Neuronal stem cell (in vitro differentiated cells): ENCODE measurements around the gene NMRAL1.

Experiments used
- DNase-seq: peaks from one replicate; pipeline ENCODE4 v3.0.0-alpha.2; 2013; ENCODE audit warnings: low spot score
- H2AFZ ChIP-seq: one replicate; pipeline ENCODE4 v1.6.1; 2013; ENCODE audit warnings: mild to moderate bottlenecking, low read length, inconsistent platforms
- H2AK5ac ChIP-seq: 2 replicates; pipeline ENCODE4 v1.6.1; 2013; ENCODE audit warnings: low read depth, mild to moderate bottlenecking, inconsistent platforms, low read length, moderate library complexity, mixed read lengths
- H2BK120ac ChIP-seq: 2 replicates; pipeline ENCODE4 v1.6.1; 2013; ENCODE audit warnings: low read depth, mild to moderate bottlenecking, inconsistent platforms, low read length, moderate library complexity, mixed read lengths
- H2BK12ac ChIP-seq: one replicate; pipeline ENCODE4 v1.6.1; 2013; ENCODE audit warnings: low read length, inconsistent platforms
- H2BK15ac ChIP-seq: 2 replicates; pipeline ENCODE4 v1.6.1; 2013; ENCODE audit warnings: mild to moderate bottlenecking, low read length, inconsistent platforms, mixed read lengths
- H2BK5ac ChIP-seq: one replicate; pipeline ENCODE4 v1.6.1; 2013; ENCODE audit warnings: inconsistent platforms, mild to moderate bottlenecking, low read length, moderate library complexity
- H3K14ac ChIP-seq: one replicate; pipeline ENCODE4 v1.6.1; 2013; ENCODE audit warnings: low read length, inconsistent platforms
- H3K18ac ChIP-seq: 2 replicates; pipeline ENCODE4 v1.6.1; 2013; ENCODE audit warnings: low read length, inconsistent platforms
- H3K23ac ChIP-seq: 2 replicates; pipeline ENCODE4 v1.6.1; 2013; ENCODE audit warnings: low read depth, mild to moderate bottlenecking, mixed read lengths, low read length, inconsistent platforms; ENCODE audit not compliant: poor library complexity
- H3K27ac ChIP-seq: replicated peaks from 3 replicates; pipeline ENCODE4 v1.5.1; 2013; ENCODE audit warnings: low read length, inconsistent platforms
- H3K27me3 ChIP-seq, 3 experiments: 2 replicates each; pipeline ENCODE4 v1.6.1; 2013; ENCODE audit warnings: low read length in 3 of 3, mild to moderate bottlenecking in 2 of 3, inconsistent platforms in 1 of 3, low read depth in 1 of 3, mixed read lengths in 1 of 3, moderate library complexity in 1 of 3; ENCODE audit not compliant: control insufficient read depth in 3 of 3, insufficient read depth in 3 of 3
- H3K36me3 ChIP-seq, 2 donors: replicated peaks in 1 of 2; 2 replicates each; pipeline ENCODE4 v1.6.1; 2013; ENCODE audit warnings: low read length in 2 of 2; ENCODE audit not compliant: control insufficient read depth in 2 of 2, insufficient read depth in 2 of 2
- H3K4ac ChIP-seq: 2 replicates; pipeline ENCODE4 v1.6.1; 2013; ENCODE audit warnings: inconsistent platforms, mild to moderate bottlenecking, low read length, moderate library complexity
- H3K4me1 ChIP-seq, 2 donors: 1 replicate in 1 of 2; 2 replicates in 1 of 2; pipeline ENCODE4 v1.6.1; 2013; ENCODE audit warnings: low read length in 2 of 2, low read depth in 1 of 2; ENCODE audit not compliant: control insufficient read depth in 2 of 2, insufficient read depth in 1 of 2
- H3K4me2 ChIP-seq: one replicate; pipeline ENCODE4 v1.6.1; 2013; ENCODE audit warnings: mild to moderate bottlenecking, low read length, inconsistent platforms; ENCODE audit not compliant: insufficient read depth, poor library complexity, severe bottlenecking
- H3K4me3 ChIP-seq, 2 donors: 2 replicates each; pipeline ENCODE4 v1.5.1; 2013; ENCODE audit warnings: low read length in 2 of 2, mild to moderate bottlenecking in 2 of 2, inconsistent platforms in 1 of 2, moderate library complexity in 1 of 2
- H3K79me1 ChIP-seq: one replicate; pipeline ENCODE4 v1.6.1; 2013; ENCODE audit warnings: low read depth, mild to moderate bottlenecking, inconsistent platforms, low read length, moderate library complexity
- H3K9ac ChIP-seq: one replicate; pipeline ENCODE4 v1.6.1; 2013; ENCODE audit warnings: mild to moderate bottlenecking, low read depth, low read length, inconsistent platforms; ENCODE audit not compliant: poor library complexity
- H3K9me3 ChIP-seq, 2 donors: replicated peaks in 1 of 2; 2 replicates each; pipeline versions ENCODE3 to v1.6.1; 2013; ENCODE audit warnings: low read length in 2 of 2, mild to moderate bottlenecking in 2 of 2, inconsistent platforms in 1 of 2, low read depth in 1 of 2, mixed read lengths in 1 of 2, moderate library complexity in 1 of 2; ENCODE audit not compliant: control insufficient read depth in 2 of 2, insufficient read depth in 1 of 2
- H4K8ac ChIP-seq: one replicate; pipeline ENCODE4 v1.6.1; 2013; ENCODE audit warnings: low read depth, mild to moderate bottlenecking, inconsistent platforms, low read length, moderate library complexity
- H4K91ac ChIP-seq: one replicate; pipeline ENCODE4 v1.6.1; 2013; ENCODE audit warnings: low read length, low read depth, mild to moderate bottlenecking, inconsistent platforms; ENCODE audit not compliant: poor library complexity
- WGBS, 2 donors: extraction: QIAGEN DNeasy Blood & Tissue Kit; methylation state at CpG; one replicate each; pipeline ENCODE4 v1.1.7; 2013; ENCODE audit warnings: missing lambda C conversion rate in 2 of 2, mixed read lengths in 1 of 2; ENCODE audit not compliant: insufficient read length in 2 of 2, insufficient replicate concordance in 1 of 2; ENCODE audit errors: extremely low coverage in 2 of 2; 5-methylcytosine and 5-hydroxymethylcytosine counted together

The NMRAL1 gene

DNA sequence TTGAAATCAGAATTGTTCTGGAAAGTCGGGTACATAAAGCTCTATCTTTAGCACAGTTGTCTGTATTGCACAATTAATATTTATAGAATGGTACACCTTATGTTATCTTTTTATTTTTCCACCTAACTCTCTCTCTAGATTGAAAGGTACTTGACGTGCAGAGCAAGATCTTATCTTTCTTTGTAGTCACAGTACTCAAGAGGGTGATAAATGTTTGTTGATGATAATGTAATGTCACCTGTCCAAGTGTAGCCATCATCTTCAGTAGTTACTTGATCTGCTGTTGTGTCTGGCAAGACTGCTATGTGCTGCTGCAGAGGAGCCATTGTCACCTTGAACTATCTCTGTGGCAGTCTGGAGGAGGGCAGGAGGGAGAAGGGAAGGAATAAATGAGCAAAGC lies 7.1 kb upstream of the NMRAL1 start:
- H2AFZ ChIP-seq, result no peak overlapping the region
- no peak overlapping the region for H3K14ac ChIP-seq
- no peak overlapping the region for H2BK12ac ChIP-seq
- H3K79me1 ChIP-seq, result no peaks in the 10 kb centered on the region
- WGBS, 2 donors, result no CpG with 5 or more reads among the region's 2 CpGs
- no peak overlapping the region for H3K9ac ChIP-seq
- H4K91ac ChIP-seq, result no peak overlapping the region
- DNase-seq, result no peak
- no peak overlapping the region for H3K18ac ChIP-seq
- no peak overlapping the region for H2BK15ac ChIP-seq
- no peak overlapping the region for H3K4me3 ChIP-seq
- peaks cover 0 to 2% (median 0%) of the 10 kb centered on the region in 3 experiments for H3K27me3 ChIP-seq
- H3K36me3 ChIP-seq, result peaks cover 0 to 13% of the 10 kb centered on the region in 2 donors
- H3K4ac ChIP-seq, result no peak overlapping the region
- no peak overlapping the region for H3K27ac ChIP-seq
- peaks cover 3 to 4% of the 10 kb centered on the region in 2 donors for H3K4me1 ChIP-seq
- no peak overlapping the region for H2BK5ac ChIP-seq
- H3K23ac ChIP-seq, result no peak overlapping the region
- H2BK120ac ChIP-seq, result no peak overlapping the region
- no peaks in the 10 kb centered on the region for H3K9me3 ChIP-seq
- no peak overlapping the region for H2AK5ac ChIP-seq
- H4K8ac ChIP-seq, result no peak overlapping the region
- no peak overlapping the region for H3K4me2 ChIP-seq

DNA sequence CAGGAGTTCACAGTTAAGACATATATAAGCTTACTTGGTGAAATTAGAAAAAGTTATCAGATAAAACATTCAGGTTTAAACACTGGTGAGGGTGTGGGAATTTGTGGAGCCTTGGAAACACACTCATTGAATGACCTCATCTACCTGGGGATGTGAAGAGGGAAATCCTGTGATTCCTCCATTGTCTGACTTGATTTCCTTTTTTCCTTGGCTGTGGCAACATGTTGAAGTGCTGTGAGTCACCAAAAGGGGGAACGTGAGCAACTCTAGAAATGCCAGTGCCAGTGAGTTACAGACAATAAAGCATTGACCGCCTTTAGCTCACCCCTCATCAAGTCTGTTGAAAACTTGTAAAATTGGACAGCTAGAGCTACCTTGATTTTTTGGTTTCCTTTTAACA lies 3.5 kb upstream of the NMRAL1 start:
- Histone ChIP-seq H3K4me3 (no peak overlapping the region), H4K91ac (no peak overlapping the region), H4K8ac (no peak overlapping the region), H3K9ac (no peak overlapping the region), H2AFZ (no peak overlapping the region), H3K4ac (no peak overlapping the region), H3K23ac (no peak overlapping the region), H3K14ac (no peak overlapping the region), H3K27me3 (peaks cover 0 to 5% (median 0%) of the 10 kb centered on the region in 3 experiments), H2BK120ac (no peak overlapping the region), H3K36me3 (no peaks in the 10 kb centered on the region), H3K79me1 (peaks cover 5% of the 10 kb centered on the region), H2BK15ac (no peak overlapping the region), H2BK5ac (no peak overlapping the region), H3K18ac (no peak overlapping the region), H3K27ac (no peak overlapping the region), H2BK12ac (no peak overlapping the region), H2AK5ac (no peak overlapping the region), H3K4me1 (peaks cover 3 to 7% of the 10 kb centered on the region in 2 donors), H3K9me3 (peaks cover 4 to 9% of the 10 kb centered on the region in 2 donors), H3K4me2 (no peak overlapping the region)
- WGBS, 2 donors, result no CpG with 5 or more reads among the region's 2 CpGs
- no peak for DNase-seq

DNA sequence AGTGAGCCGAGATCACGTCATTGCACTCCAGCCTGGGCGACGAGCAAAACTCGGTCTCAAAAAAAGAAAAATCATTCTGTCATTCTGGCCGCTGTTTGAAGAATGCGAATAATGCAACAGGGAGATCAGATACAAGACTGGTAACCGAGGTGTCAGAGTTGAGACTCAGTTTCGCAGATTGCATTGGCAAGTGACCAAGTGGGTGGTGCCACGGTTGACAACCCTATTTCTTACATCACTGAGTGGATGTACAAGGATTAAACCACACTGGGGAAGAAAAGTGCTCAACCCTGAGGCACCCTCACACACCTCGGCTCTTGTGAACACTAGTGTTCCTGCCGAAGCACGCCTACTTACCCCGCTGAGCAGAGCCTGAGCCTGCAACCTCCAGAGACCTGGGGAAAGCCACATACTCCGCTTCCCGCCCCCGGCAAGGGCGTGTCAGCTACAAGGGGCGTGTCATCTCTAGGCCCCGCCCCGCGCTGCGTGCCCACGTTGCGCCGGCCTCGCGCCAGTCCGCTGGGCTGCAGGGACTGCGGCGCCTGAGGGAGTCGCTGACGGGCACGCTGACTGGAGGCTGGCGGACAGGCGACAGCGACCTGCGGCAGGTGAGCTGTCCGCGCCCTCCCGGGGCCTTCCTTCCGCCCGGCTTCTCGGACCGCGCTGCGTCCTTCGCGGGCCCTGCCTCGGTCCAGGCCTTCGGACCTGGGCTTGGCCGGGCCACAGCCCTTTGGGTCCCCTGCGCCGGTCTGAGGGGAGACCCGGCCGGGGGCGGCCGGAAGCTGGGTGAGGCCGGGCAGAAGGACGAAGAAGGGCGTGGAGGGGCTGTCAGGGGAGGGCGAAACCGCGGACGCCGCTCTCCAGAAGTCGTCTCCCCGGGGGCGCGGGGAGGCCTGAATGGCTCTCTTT lies 1.7 kb upstream of the NMRAL1 start, which contains the start of gene HMOX2:
HMOX2 (plus strand) TSS at position 519 of the 909 bp plus-strand sequence. CDS start 29,127 bp downstream, outside the sequence.
- Histone ChIP-seq H3K4me3 (peak within 1 kb of the TSS; percentile 74 to 90), H3K18ac (peak within 1 kb of the TSS; percentile 90), H2BK120ac (no peak within 1 kb of the TSS), H3K4me1 (peaks cover 3 to 7% of the 10 kb centered on the region in 2 donors), H3K14ac (peak within 1 kb of the TSS; percentile 47), H2AFZ (peak within 1 kb of the TSS; percentile 88), H3K79me1 (peaks cover 5% of the 10 kb centered on the region), H2BK15ac (peak within 1 kb of the TSS; percentile 91), H2BK5ac (no peak within 1 kb of the TSS), H2AK5ac (peak within 1 kb of the TSS; percentile 91), H3K27me3 (peaks cover 0 to 5% (median 0%) of the 10 kb centered on the region in 3 experiments), H3K23ac (peak within 1 kb of the TSS; percentile 87), H4K91ac (no peak within 1 kb of the TSS), H3K9ac (peak within 1 kb of the TSS; percentile 86), H3K9me3 (peaks cover 4 to 9% of the 10 kb centered on the region in 2 donors), H3K36me3 (no peaks in the 10 kb centered on the region), H3K4ac (no peak within 1 kb of the TSS), H3K4me2 (peak within 1 kb of the TSS; percentile 91), H4K8ac (no peak within 1 kb of the TSS), H2BK12ac (no peak within 1 kb of the TSS), H3K27ac (no peak within 1 kb of the TSS)
- DNase-seq, result peak; percentile 75
- no CpG with 5 or more reads among the region's 70 CpGs for WGBS, 2 donors

DNA sequence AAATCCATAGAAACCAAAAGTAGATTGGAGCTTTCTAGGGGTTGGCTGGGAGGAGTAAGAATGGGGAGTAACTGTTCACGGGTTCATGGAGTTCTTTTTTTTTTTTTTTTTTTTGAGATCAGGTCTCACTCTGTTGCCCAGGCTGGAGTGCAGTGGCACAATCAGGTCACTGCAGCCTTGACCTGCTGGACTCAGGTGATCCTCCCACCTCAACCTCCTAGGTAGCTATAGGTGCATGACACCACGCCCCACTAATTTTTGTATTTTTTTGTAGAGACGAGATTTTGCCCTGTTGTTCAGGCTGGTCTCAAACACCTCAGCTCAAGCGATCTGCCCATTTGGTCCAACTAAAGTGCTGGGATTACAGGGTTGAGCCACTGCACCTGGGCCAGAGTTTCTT lies 1.5 kb downstream of the NMRAL1 start:
- H2BK15ac ChIP-seq, result no peak overlapping the region
- H3K4me3 ChIP-seq, result no peak overlapping the region
- H2AFZ ChIP-seq, result no peak overlapping the region
- WGBS, 2 donors, result no CpG with 5 or more reads among the region's 4 CpGs
- no peak for DNase-seq
- peaks cover 5% of the 10 kb centered on the region for H3K79me1 ChIP-seq
- H3K9me3 ChIP-seq, result peaks cover 4 to 9% of the 10 kb centered on the region in 2 donors
- no peak overlapping the region for H2BK120ac ChIP-seq
- no peak overlapping the region for H2BK5ac ChIP-seq
- peaks cover 3 to 7% of the 10 kb centered on the region in 2 donors for H3K4me1 ChIP-seq
- no peak overlapping the region for H3K4ac ChIP-seq
- H2AK5ac ChIP-seq, result no peak overlapping the region
- no peak overlapping the region for H3K23ac ChIP-seq
- H3K4me2 ChIP-seq, result no peak overlapping the region
- H3K14ac ChIP-seq, result no peak overlapping the region
- H2BK12ac ChIP-seq, result no peak overlapping the region
- no peak overlapping the region for H4K91ac ChIP-seq
- no peak overlapping the region for H3K27ac ChIP-seq
- no peak overlapping the region for H3K18ac ChIP-seq
- H3K27me3 ChIP-seq, result peaks cover 0 to 5% (median 0%) of the 10 kb centered on the region in 3 experiments
- no peak overlapping the region for H4K8ac ChIP-seq
- H3K36me3 ChIP-seq, result peaks cover 6% of the 10 kb centered on the region in 2 donors
- H3K9ac ChIP-seq, result no peak overlapping the region
